LNCaP clone FGC (cell line): Measurements from ENCODE around the gene CPOX.

Experiments used
- DNase-seq: peaks from one replicate; pipeline ENCODE4 v3.0.0-alpha.2; 2011; ENCODE audit warnings: low read depth
- H3K4me3 ChIP-seq: 2 replicates; pipeline ENCODE4 v1.5.1; 2011; ENCODE audit warnings: mild to moderate bottlenecking, low read depth, low read length, control low read depth
- TF ChIP-seq, protein P1 (sequence below): IDR thresholded peaks from 2 replicates; pipeline ENCODE4 v1.5.1; 2012; ENCODE audit warnings: mild to moderate bottlenecking; ENCODE audit not compliant: control insufficient read depth, insufficient read depth; ENCODE audit errors: extremely low read depth

CPOX gene

DNA sequence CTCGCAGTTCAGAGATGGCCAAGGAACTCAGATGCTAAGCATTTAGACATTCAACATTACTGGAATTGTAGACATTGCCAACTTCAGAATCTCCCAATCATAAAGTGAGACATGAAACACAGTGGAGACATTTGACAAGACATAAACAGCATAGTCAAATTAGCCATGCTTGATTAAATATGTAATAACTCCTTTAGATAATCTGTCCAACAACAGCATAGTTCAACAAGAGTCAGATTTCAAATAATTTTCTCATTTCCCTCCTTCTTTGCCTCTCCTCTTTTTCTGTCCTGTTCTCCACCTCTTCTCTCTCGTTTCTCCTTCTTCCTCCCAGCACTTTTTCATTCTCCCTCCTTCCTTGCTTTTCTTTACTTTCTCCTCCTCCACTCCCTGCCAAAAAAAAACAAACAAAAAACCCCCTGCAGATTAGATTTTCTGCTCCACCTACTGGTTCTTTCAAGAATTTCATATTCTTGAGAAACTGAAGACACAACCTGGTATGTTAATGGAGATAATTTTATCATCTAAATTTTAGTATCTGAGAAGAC is 20.2 kb downstream of the CPOX start:
- TF ChIP-seq, protein P1, sequence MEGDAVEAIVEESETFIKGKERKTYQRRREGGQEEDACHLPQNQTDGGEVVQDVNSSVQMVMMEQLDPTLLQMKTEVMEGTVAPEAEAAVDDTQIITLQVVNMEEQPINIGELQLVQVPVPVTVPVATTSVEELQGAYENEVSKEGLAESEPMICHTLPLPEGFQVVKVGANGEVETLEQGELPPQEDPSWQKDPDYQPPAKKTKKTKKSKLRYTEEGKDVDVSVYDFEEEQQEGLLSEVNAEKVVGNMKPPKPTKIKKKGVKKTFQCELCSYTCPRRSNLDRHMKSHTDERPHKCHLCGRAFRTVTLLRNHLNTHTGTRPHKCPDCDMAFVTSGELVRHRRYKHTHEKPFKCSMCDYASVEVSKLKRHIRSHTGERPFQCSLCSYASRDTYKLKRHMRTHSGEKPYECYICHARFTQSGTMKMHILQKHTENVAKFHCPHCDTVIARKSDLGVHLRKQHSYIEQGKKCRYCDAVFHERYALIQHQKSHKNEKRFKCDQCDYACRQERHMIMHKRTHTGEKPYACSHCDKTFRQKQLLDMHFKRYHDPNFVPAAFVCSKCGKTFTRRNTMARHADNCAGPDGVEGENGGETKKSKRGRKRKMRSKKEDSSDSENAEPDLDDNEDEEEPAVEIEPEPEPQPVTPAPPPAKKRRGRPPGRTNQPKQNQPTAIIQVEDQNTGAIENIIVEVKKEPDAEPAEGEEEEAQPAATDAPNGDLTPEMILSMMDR = peak; percentile 46
- no peak for DNase-seq
- no peak overlapping the region for H3K4me3 ChIP-seq

DNA sequence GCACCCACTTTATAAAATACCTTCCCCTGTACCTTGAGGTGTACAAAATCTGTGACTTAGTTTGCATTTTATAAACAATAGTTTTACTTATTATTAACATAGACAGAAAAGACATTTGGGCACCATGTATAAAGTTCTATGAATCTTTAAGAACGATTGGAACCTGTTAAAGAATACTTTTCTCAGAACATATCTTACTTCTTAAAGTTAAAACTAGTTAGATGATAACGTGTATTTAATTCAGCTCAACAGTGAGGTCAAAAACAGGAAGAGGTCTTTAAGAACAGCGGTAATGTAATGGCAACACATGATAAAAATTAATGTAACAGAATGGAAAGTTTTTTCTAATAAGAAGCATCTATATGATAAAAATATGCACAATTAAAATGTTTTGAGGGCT is 25.0 kb downstream of the CPOX start:
- TF ChIP-seq, protein P1 = no peak
- DNase-seq = no peak
- H3K4me3 ChIP-seq = no peak overlapping the region

DNA sequence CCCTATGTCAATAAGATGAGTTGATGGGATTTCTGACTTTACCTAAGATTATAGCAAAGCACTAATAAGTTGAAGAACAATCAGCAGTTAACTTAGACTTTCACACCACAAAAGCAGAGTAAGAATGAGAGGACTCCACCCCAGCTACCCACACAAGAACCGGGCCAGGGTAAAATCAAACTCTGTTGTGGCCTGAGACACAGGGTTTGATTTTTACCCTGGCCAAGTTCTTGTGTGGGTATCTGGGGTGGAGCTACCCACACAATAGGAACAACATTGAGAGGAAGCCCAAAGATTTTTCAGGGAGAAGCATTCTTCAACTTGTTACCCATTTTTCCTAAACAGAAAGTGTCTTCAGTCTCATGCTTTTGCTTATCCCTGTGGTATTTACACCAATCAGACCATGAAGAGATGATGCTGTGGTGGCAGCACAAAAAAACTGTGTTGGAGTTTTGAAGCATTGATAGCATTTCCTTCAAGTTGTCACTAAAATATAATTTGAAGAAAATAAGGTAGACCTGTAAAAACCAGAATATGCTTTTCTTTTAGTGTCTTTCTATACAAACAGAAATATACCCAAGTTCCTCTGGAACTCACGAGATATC is 25.6 kb downstream of the CPOX start:
- TF ChIP-seq, protein P1 = no peak
- no peak overlapping the region for H3K4me3 ChIP-seq
- DNase-seq = no peak

DNA sequence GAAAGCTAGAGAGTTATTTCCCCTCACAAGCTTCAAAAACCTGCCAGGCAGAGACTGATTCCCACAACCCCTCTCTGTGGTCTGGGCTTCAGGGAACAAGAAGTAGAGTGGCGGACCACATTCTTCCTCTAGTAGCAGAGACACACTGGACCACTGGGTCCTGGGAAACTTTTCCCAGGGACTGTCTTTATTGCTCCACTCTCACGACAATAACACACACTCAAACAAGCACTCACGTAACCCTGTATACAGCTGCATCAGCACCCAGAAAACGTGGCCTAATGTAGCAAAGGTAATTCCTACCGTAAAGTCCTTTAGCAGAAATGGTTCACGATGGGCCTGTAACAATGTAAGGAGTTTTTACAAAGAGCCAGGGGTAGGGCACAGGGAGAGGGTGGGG is 27.6 kb downstream of the CPOX start:
- TF ChIP-seq, protein P1 = no peak
- no peak for DNase-seq
- no peak overlapping the region for H3K4me3 ChIP-seq

DNA sequence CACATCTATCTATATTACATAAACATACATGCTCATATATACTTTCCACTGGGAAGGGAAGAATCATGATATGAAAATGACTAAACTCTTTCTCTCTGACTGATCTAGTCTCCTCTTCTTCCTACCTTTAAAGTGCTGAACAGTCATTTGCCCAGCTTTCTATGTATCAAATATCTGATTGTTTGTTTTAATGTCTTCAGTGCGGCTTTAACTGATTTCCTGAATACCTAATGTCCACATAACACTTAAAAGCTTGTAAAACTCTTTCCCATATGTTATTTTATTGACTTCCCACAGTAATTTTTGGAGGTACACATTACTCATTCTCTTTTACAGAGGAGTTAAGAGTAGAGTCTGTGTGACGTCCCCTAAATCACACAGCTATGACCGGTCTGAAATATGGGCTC is 28.2 kb downstream of the CPOX start:
- H3K4me3 ChIP-seq = no peak overlapping the region
- DNase-seq = peak; percentile 53
- TF ChIP-seq, protein P1 = no peak

DNA sequence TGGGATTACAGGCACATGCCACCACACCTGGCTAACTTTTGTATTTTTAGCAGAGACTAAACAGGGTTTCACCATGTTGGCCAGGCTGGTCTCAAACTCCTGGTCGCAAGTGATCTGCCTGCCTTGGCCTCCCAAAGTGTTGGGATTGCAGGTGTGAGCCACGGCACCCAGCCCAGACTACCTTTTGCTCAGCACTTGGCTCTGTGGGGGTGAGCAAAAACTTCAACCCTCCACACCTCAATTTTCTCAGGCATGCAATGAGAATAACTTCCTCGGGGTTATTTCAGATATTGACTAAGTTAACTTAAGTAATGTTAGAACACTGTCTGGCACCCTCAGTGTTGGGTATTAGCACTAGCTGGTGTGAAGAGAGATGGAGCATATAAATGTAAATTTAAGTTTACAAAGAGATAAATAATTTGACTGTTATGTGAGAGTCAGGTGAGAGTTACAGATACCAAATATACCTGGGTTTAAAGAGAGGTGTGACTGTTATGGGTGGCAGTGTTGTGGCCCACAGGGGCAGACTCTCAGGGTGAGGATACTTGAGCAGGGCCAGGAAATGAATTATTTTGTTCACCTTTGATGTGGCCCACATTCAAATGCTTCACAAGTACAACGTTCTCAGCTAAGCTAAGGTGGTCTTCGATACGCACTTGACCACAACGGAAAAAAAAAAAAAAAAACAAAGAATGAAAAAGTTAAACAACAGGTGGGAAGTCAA is 29.0 kb downstream of the CPOX start:
- no peak for DNase-seq
- no peak overlapping the region for H3K4me3 ChIP-seq
- TF ChIP-seq, protein P1 = no peak
